Right atrium auricular region (tissue), 2 donors: Measurements from ENCODE around the gene ASCL3. TPM values are rescaled to one million over a fixed set of nuclear protein-coding genes. Genes with fewer than 3 reads are reported as not detected.

Experiments
- DNase-seq: peaks from one replicate; pipeline ENCODE4 v3.0.0-alpha.2; 2019; ENCODE audit warnings: low spot score
- H3K27ac ChIP-seq, 2 donors: fragments of 200-600 bp; sonication (generic); 1 replicate in 1 of 2; 2 replicates in 1 of 2; pipeline ENCODE4 v1.5.1; 2016 to 2019
- H3K27me3 ChIP-seq, 2 donors: fragments of 200-600 bp; sonication (generic); one replicate each; pipeline versions ENCODE4 v1.5.1 to v1.6.0; 2017 to 2019
- H3K36me3 ChIP-seq: fragments of 200-600 bp; sonication (generic); one replicate; pipeline ENCODE4 v1.5.1; 2016
- H3K4me1 ChIP-seq, 2 donors: fragments of 200-600 bp; sonication (generic); one replicate each; pipeline versions ENCODE4 v1.5.1 to v1.6.0; 2017 to 2019
- H3K4me3 ChIP-seq, 2 donors: fragments of 200-600 bp; sonication (generic); 1 replicate in 1 of 2; 2 replicates in 1 of 2; pipeline ENCODE4 v1.5.1; 2017 to 2019; ENCODE audit warnings: mild to moderate bottlenecking in 1 of 2, moderate library complexity in 1 of 2
- H3K9me3 ChIP-seq, 2 donors: fragments of 200-600 bp; sonication (generic); one replicate each; pipeline ENCODE4 v1.5.1; 2019
- total RNA-seq, 2 donors: library from RNA; depleted of rRNA; stranded (reverse); fragments of >200 nt; gene quantifications; one replicate each; pipeline ENCODE4 v1.1.0, GENCODE V29; 2016
- TF ChIP-seq, protein P1 (sequence below), 2 donors: fragments of 200-600 bp; sonication (generic); IDR thresholded peaks; one replicate each; pipeline ENCODE4 v1.5.1; 2019; ENCODE audit warnings: antibody characterized with exemption in 2 of 2

Gene ASCL3
- total RNA-seq, 2 donors from 2014 or later, result not detected

DNA sequence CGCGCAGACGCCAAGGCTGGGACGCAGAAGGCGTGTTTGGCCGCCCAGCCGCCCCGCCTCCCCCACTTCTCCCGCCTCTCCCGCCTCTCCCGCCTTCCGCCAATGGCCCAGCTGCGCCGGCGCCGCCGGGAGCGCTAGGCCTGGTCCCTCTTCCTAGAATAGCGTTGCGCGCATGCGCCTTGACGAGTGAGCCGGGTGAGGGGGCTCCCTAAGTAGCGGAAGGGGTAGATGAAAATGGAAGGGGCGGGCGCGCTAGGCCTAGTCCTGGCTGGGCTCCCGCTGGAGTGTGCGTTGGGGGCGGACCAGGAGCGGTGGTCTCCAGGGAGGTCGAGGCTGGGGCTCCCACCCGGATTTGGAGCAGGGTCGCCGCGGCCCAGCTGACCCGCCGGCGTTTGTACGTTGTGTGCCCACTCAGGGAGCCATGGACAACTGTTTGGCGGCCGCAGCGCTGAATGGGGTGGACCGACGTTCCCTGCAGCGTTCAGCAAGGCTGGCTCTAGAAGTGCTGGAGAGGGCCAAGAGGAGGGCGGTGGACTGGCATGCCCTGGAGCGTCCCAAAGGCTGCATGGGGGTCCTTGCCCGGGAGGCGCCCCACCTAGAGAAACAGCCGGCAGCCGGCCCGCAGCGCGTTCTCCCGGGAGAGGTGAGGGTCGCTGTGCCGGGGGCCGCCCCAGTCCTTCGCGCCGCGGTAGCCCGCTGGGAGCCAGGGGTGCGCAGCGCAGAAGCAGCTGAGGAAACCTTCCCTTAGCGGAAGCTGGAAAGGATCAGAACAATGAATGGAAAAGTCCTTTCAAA is 31.6 kb downstream of the ASCL3 start, which contains the start of gene AKIP1:
Gene AKIP1, plus strand, starts transcription at position 161 of the 795 bp plus-strand sequence. Its CDS starts 261 bp downstream, at position 422.
- TF ChIP-seq, protein P1, sequence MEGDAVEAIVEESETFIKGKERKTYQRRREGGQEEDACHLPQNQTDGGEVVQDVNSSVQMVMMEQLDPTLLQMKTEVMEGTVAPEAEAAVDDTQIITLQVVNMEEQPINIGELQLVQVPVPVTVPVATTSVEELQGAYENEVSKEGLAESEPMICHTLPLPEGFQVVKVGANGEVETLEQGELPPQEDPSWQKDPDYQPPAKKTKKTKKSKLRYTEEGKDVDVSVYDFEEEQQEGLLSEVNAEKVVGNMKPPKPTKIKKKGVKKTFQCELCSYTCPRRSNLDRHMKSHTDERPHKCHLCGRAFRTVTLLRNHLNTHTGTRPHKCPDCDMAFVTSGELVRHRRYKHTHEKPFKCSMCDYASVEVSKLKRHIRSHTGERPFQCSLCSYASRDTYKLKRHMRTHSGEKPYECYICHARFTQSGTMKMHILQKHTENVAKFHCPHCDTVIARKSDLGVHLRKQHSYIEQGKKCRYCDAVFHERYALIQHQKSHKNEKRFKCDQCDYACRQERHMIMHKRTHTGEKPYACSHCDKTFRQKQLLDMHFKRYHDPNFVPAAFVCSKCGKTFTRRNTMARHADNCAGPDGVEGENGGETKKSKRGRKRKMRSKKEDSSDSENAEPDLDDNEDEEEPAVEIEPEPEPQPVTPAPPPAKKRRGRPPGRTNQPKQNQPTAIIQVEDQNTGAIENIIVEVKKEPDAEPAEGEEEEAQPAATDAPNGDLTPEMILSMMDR (IDR thresholded peaks at IDR 0.05), result no peak
- peak within 1 kb of the TSS; percentile 93 to 97 for H3K27ac ChIP-seq
- peak within 1 kb of the TSS; percentile 85 to 92 for H3K4me3 ChIP-seq
- H3K27me3 ChIP-seq, result no peaks in the 10 kb centered on the region
- H3K9me3 ChIP-seq, result no peaks in the 10 kb centered on the region
- peak; percentile 94 for DNase-seq
- H3K36me3 ChIP-seq, result no peaks in the 10 kb centered on the region
- H3K4me1 ChIP-seq, result peaks cover 0 to 40% of the 10 kb centered on the region in 2 donors

DNA sequence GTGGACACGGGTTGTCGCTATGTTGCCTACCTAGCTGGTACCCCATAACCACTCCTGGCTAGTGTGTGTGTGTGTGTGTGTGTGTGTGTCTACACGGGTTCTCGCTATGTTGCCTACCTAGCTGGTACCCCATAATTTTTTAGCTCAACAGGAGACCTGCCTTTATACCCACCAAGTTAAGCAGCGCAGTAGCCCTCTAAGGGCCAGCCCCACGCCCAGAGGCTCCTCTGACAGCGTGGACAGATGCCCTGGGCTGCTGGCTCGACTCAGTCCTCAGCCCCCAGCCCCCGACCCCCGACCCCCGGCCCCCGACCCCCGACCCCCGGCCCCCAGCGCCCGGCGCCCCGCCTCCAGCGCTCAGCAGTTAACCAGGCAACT is 32.2 kb downstream of the ASCL3 start:
- Histone ChIP-seq H3K4me3 (peak overlapping the region; percentile 85 to 92), H3K4me1 (peaks cover 0 to 40% of the 10 kb centered on the region in 2 donors), H3K36me3 (no peaks in the 10 kb centered on the region), H3K9me3 (no peaks in the 10 kb centered on the region), H3K27ac (peak overlapping the region; percentile 93 to 97), H3K27me3 (no peaks in the 10 kb centered on the region)
- no peak for DNase-seq
- TF ChIP-seq, protein P1 (IDR thresholded peaks at IDR 0.05), result no peak

- Histone ChIP-seq H3K9me3 (no peaks in the 10 kb centered on the region), H3K4me3 (no peak overlapping the region)
- TF ChIP-seq, protein P1 (IDR thresholded peaks at IDR 0.05), result no peak
These were observed 34.7 kb downstream of the ASCL3 start for GRCh38 chr11:8908099-8908498.

DNA sequence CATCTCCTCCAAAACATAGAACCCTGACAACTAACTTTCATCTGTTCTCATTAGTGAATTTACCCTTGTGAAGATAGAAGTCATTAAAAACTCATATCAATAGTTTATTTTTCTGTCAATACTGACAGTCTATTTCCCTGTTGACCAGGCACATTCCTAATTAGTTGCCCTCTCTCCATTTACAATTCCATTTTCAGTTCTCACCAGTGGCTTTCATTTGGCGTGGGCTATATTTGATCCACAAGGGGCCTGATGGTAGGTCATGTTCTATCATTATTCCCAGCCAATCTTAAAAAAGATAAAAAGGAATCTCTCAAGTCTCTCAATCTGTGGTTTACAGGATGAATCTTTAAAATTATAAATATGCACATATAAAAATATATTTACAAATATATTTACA is 35.7 kb downstream of the ASCL3 start:
- H3K4me3 ChIP-seq, result no peak overlapping the region
- no peaks in the 10 kb centered on the region for H3K27me3 ChIP-seq
- H3K9me3 ChIP-seq, result no peaks in the 10 kb centered on the region
- H3K27ac ChIP-seq, result peak overlapping the region in 1 of 2 donors; percentile 10
- TF ChIP-seq, protein P1 (IDR thresholded peaks at IDR 0.05), result no peak
- no peak for DNase-seq
- peaks cover 0 to 15% of the 10 kb centered on the region in 2 donors for H3K4me1 ChIP-seq
- H3K36me3 ChIP-seq, result no peaks in the 10 kb centered on the region

More at GRCh38 chr11:8908099-8908498, 34.7 kb downstream of the ASCL3 start:
- Histone ChIP-seq H3K4me1 (peaks cover 0 to 20% of the 10 kb centered on the region in 2 donors), H3K27ac (no peak overlapping the region), H3K27me3 (no peaks in the 10 kb centered on the region), H3K36me3 (no peaks in the 10 kb centered on the region)
- no peak for DNase-seq

- Histone ChIP-seq H3K4me1 (peaks cover 0 to 15% of the 10 kb centered on the region in 2 donors), H3K4me3 (no peak overlapping the region), H3K36me3 (no peaks in the 10 kb centered on the region), H3K9me3 (no peaks in the 10 kb centered on the region), H3K27me3 (no peaks in the 10 kb centered on the region), H3K27ac (no peak overlapping the region)
- TF ChIP-seq, protein P1 (IDR thresholded peaks at IDR 0.05), result no peak
- DNase-seq, result no peak
These were observed 37.2 kb downstream of the ASCL3 start for GRCh38 chr11:8905528-8906165.
